Urothelium cell line (cell line): ENCODE results near the gene NT5M.

Source experiments
- DNase-seq: peaks from one replicate; pipeline ENCODE4 v3.0.0; 2011; ENCODE audit warnings: low spot score, mixed read lengths
- FAIRE-seq: peaks from 2 replicates; lab custom pipeline; 2011; peaks lifted over from hg19 to GRCh38; lab: Jason Lieb, UNC

NT5M gene

DNA sequence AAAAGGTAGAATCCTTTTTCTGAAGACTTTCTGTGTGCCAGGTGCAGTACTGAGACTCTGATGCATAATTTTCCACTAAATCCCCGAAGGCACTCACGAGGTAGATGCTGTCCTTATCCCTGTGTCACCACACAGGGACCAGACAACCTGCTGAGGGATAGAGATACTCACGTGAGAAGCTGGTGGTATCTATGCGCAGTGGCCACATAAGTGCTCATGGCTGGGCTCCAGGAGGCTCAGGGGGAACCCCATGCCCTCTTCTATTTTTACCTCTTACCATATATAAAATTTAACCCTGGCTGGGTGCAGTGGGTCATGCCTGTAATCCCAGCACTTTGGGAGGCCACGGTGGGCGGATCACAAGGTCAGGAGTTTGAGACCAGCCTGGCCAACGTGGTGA is 38.3 kb downstream of the NT5M start:
- FAIRE-seq (no peak), DNase-seq (no peak)

DNA sequence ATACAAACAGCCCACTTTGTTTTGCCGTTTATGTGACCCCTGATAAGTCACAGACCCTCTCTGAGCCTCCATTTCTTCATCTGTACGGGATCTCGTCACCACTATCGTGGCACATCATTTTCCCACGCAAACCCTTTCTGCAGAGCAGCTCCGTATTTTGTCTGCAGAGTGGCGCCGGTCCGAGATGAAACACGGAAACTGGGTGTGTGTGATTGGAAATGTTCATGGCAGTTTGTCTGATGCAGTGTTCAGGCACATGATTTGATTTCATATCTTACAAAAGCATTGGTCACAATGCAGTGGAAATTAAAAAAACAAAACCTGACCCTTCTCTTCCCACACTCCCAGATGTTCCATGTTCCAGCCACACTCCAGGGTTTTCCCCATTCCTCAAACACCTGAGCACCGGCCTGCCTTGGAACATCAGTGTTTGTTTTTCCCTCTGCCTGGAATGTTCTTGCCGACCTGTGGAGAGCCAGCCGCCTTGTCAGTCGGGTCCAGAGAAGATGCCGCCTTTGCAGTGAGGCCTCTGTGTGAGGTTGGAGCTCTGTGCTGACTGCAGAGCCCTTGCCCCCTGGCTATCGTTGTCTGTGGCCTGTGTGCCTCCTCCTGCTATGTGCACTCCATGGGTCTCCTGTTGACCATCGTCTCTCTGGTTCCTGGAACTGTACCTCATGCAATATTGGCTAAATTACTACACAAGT is 39.2 kb downstream of the NT5M start:
- DNase-seq (no peak), FAIRE-seq (no peak)

DNA sequence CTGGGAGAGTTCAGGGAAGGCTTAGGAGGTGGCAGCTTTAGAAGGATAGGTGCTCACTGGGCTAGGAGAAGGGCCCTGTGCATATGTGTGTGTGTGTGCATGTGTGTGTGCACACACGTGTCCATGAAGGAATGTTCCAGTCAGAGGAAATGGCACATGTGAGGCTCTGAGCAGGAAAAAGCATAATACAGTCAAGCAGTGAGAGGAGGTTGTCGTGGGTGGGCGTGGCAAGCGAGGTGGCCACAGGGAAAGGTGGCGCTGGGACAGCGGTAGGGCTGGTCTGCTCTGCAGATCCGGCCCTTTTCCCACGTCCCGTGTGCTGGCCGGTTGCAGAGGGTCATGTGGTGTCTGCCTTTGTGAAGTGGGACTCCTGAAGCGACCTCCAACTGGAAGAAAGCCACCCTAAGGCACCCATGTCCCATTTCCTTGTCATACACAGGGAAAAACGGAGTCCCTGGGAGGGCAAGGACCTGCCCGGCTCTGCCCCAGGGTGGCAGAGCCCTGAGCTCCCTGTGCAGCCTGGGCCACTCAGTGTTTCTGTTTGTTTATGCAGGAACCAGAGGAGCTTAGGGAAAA is 40.1 kb downstream of the NT5M start:
- no peak for FAIRE-seq
- DNase-seq: no peak

DNA sequence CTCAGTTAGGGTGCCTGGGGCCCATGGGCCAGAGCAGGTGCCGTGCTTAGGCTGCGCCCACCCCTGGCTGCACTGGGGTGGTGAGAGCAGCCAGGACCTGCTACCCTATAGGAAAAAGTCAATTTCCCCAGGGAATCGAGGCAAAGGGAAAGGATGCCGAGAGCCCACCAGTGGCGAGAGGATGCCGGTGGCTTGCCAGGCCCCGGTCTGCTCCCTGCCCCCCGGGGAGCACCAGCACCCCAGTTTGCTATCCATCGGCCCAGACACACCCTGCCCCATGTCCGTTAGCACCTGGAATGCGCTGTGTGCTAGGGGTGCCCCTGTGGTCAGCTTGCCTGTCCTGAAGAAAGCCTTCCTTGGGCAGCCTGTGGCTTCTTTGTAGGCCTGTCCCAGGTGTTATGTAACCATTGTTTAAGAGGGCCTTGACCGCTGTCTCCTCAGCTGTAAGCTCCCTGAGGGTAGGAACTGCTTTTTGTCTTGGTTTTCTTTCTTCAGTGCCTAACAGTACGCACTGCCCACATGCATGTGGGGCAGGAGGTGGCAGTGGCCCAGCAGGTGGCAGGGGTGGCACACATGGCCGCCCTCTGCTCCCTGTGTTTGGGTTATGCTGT is 40.8 kb downstream of the NT5M start:
- DNase-seq: no peak
- no peak for FAIRE-seq

DNA sequence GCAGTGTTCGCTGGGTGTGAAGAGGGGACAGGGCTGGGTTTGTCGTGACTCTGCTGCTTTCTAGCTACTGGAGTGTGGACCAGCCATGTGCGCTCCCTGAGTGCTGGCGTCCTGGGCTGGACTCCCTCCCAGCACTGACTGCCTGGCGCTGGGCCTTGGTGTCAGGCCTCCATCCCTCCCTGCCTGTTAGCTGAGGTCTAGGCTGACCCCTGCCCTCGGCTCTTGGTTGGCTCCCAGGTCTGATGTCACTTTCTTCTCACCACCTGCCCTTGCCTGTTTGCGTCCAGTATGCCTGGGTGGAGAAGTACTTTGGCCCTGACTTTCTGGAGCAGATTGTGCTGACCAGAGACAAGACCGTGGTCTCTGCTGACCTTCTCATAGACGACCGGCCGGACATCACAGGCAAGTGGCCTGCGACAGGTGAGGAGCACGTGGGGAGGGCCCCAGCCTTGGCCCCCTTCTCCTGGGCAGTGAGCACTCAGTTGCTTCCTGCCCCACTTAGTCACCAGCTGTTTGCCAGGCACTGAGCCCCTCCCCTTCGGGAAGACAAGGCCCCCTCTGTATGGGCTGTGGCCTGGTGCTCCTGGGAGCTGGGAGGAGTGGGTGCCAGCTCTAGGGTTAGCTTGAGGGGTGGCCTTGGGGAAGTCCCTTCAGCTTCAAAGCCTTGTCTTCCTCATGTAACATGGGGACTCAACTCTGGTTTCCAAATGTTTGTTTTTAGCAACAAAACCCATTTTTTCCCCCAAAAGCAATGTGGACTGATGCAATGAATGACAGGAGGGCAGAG is 41.5 kb downstream of the NT5M start:
- FAIRE-seq (no peak), DNase-seq (no peak)

DNA sequence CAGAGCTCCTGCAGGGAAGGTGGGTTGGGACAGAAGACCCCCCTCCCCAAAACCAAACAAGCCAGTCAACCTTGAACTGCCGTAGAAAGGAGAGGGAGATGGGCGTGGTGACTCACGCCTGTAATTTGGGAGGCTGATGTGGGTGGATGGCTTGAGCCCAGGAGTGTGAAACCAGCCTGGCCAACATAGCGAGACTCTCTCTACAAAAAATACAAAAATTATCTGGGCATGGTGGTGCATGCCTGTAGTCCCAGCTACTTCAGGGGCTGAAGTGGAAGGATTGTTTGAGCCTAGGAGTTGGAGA is 42.1 kb downstream of the NT5M start:
- DNase-seq (no peak), FAIRE-seq (no peak)

DNA sequence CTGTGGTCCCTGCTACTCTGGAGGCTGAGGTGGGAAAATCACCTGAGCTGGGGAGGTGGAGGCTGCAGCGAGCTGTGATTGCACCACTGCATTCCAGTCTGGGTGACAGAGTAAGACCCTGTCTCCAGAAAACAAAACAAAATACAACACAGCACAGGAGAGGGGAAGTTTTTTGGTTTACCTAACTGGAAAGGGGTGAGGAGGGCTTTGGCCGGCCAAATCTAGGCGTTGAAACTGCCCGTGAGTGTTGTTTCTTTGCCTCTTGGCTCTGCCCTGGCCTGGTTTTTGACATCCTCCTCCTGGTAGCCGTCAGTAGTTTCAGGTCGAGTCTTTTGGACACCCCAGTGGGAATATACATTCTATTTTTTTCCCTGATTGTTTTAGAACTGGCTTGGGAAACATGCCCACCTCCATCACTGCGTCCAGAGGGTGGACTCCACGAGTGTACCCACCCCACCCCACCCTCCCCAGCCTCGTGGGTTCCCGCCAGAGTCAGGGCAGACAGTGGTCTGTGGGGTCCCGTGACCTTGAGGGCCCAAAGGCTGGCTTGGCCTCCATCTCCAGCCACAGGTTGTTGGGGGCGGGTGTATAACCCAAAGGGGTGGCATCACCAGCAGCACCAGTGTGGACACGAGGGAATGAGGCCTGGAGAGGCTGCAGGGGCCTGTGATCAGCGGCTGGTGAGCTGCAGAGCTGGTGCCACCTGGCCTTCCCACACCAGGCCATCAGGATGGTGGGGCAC is 42.7 kb downstream of the NT5M start:
- DNase-seq (no peak), FAIRE-seq (no peak)

DNA sequence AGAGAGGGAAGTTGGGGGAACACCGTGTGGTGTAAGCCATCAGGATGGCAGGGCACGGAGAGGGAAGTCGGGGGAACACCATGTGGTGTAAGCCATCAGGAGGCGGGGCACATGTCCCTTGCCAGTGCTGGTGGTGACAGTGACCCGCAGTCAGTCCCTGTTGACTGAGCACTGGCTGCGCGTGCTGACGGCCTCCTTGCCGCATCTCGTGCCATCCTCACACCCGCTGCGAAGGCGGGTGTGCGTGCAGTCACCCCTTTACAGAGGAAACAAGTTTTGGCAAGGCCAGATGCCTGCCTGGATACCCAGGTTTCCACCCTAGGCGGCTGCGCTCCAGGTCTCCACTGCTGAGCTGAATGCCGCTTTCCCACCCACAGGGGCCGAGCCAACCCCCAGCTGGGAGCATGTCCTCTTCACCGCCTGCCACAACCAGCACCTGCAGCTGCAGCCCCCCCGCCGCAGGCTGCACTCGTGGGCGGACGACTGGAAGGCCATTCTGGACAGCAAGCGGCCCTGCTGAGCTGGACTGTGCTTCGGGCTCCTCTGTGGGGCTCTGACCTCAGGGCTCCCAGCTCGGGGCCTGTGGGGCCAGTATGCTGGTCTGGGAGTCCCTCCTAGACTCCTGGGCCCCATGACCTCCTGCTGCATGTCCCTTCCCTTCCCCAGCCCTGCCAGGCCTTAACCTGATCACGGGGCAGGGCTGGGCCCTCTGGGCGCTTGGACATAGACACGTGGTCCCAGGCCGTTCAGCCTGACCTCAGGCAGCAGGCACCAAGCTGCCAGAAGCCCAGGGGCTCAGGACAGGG is 43.5 kb downstream of the NT5M start:
- FAIRE-seq (no peak), DNase-seq (no peak)

DNA sequence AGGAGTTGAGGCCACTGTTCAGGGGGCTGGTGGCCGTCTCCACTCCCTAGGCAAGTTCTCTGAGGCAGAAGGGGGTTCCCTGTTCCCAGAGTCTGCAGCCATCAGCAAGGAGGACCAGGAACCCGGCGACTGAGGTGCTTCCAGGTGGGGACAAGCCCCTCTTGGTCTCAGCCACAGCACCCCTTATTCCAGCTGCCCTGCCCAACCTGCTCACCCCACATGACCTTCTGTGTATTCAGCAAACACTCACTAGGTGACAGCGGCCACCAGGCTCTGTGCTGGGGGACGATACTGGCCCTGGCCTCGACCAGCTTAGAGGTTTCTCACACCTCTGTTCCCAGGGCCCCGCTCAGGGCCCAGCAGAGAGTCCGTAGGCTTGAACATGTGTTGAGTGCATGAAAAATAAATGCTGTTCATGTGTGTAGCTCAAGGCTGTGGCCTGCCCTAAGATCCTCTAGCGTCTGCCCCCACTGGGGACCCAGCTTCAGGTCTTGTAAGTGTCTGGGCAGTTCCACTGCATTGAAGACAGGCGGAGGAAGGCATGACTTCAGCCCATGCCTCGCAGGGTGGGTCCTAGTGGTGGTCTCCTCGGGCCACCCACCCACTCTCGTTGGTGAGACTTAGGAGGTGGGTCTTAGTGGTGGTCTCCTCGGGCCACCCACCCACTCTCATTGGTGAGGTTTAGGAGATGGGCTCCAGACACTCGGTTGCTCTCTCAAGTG is 44.2 kb downstream of the NT5M start:
- no peak for DNase-seq
- FAIRE-seq: no peak

DNA sequence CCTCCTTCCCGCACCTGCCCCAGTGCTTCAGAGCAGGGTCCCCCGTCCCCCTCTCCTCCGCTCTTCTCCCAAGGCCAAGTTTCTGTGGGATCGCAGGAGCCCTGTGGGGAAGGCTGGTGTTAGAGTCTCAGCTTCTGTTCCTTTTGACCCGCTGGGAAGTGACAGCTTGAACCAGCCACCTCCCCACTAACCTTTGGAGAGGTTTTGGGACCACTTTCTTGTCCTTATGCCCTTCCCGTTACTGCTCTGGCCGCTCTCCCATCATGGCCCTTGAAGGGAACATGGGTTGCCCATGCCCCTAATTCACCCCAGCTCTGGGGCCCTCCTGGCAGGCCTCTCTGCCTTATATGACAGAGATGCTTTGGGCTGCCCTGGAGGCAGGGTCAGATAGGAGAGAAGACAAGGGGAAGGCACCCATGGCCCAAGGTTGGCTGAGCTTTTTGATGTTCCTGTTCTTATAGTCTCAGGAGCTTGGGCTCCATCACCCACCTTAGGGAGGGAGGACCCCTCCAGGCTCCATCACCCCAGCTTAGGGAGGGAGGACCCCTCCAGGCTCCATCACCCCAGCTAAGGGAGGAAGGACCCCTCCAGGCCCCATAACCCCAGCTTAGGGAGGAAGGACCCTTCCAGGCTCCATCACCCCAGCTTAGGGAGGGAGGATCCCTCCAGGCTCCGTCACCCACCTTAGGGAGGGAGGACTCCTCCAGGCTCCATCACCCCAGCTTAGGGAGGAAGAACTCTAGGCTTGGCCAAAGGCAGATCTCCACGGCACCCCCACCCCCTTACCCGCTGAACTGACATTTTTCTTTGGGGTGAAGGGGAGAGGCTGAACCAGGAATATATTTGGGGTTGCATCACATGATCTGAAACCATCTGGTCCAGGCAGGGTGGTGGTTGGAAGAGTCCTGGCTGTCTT is 45.0 kb downstream of the NT5M start:
- FAIRE-seq: no peak
- no peak for DNase-seq

DNA sequence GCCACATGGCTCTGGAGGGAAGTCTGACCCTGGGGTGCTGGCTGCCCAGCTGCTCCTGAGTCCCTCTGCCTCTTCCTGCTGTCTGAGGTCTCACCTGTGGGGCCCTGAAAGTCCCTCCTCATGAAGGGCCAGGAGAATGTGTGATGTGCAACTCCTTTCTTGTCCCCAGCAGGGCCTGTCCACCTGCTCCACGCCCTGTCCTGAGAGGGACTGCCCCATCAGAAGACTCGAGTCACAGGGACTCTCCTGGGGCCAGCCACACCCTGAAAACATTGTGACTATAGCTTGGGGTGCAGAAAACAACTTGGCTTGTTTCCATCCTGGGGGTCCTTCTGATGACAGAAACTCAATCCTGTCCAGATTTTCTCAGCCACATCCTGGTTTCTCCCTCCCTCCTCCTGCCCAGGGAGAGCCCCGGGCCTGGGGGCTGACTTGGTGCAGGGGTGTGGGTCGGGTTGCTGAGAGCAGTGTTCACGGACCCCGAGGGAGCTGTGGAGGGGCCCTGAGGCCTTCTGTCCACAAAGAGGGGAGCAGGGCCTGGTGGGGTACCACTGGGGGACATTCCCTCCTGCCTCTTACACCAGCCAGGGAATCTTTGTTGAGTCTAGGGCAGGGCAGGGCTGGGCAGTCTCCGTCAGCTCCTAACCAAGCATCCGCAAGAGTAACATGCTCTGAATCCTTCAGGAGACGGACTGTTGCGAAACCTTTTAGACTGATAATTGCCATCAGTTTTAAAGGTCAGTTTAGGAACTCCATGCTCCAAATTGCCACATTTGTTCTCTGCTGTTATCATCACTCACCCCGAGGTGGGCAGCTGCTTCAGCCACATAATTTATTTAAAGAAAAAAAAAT is 45.9 kb downstream of the NT5M start:
- no peak for FAIRE-seq
- no peak for DNase-seq

DNA sequence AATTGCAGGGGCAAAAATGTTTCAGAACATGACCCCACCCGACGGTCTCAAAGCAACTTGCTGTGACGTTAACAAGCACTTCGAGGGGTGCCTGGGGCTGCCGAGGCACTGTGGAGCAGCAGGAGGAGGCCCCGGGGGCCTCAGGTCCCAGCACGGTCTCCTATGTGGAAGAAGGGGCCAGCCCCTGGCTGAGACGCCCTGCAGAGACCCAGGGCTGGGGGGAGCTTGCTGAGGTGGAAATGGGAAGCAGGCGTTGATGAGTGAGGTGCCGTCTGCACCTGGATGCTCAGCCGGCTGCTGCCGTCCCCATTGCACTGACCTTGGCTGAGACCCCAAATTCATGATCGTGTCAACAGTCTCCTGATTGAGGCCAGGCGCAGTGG is 46.5 kb downstream of the NT5M start:
- FAIRE-seq (no peak), DNase-seq (no peak)

DNA sequence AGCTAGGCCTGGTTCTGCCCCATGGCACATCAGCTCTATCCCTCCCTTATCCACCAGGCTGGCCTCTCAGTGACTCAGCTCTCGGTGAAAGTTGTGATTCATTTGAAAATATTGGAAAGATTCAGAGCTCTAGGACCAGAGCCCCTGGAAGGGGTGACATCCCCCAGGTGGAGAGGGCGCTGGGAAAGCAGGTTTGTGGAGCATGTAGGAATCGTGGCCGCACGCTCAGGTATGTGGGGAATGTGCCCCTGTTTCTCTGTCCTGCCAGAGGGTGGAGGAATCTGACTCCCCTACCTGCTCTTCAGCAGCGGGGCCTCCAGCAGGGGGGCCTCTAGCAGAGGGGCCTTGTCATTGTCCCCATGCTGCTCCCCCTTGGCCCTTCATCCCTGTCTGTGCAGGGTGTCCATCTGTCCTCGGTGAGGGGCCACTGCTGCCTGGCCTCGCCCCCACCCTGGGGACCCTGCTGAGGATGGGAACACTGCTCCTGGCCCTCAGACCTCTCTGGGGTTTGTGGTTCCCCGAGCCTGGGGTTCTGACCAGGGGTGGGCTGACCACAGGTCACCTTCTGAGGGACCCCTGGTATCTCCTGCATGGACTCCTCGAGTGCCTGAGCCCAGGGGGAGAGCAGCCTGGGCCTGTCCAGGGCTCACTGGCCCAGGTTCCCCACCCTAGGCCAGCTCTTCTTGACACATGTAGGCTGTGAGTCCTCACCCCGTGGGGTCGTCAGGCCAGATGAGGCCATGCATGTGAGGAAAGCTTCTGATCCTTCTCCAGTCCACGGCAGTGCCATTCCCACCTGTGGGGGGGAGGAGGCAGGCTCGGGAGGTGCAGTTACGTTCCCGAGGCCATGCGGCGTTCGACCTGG is 47.5 kb downstream of the NT5M start:
- DNase-seq (peak; percentile 44), FAIRE-seq (no peak)

DNA sequence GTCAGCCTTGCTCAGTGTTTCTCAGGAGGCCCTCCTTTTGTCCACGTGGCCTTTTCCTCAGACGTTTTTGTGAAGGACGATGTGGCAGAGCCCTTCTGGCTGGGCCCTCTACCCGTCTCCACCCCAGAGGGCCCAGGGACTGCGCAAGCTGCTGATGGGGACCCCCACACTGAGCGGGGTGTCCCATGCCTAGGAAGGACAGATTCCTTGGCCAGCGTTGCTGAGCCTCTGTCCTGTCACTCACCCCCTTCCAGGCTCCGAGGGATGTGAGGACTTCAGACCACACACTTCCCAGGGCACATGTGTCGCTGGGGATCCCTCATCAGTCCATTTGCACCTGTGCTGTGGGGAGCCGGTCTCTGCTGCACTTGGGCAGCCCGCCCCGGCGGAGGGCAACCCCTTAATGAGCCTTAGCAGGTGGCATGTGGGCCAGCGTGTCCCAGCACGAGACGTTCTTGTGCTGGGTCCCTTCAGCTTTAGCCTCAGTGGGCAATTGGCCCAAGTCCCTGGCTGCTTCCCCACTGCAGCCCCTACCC is 48.3 kb downstream of the NT5M start:
- no peak for FAIRE-seq
- no peak for DNase-seq

DNA sequence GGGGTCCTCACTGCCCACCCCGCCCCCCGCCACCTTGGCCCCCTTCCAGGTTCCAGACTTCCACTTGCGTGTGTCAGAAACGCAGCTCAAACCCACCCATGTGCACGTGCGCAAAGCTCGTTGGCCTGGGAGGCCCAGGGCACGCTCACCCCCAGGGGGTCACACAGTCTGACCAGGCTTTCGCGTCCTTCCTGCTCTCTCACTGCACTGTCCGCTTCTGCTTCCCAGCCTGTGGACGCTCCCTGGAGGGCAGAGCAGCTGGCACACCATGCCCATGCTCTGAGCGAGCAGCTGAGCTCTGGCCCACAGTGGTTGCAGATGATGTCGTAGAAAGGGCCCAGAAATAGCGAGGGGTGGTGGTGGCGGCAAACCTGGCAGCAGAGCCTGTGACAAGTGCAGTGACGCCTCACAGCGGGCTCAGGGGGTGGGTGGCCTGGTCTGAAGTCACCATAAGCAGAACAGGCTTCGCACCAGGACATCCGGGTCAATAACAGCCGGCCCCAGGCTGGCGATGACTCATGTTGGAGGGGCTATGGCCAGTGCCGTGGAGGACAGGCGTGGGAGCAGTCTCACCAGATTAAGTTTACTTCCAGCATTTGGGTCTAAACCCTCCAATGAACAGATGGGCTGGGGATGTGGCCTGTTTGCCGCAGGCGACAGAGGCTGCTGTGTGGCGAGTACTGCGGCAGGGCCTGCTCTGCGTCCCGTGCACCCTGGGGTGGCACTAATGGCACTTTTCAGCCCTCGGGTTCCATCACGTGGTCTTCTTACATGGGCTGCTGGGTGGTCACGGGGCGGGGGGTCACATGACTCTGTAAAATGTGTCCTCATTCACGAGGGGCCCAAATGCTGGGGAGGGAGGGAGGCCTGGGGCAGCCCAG is 49.0 kb downstream of the NT5M start:
- DNase-seq (no peak), FAIRE-seq (no peak)
